ENCODE measurements around the gene PGAP6. TPM values are rescaled to one million over a fixed set of nuclear protein-coding genes. Genes with fewer than 3 reads are reported as not detected.
"Not testable (repeated sequence)": the region's sequence is repeated elsewhere in the genome, so short reads cannot be mapped to it uniquely, and the experiment has no call there.

Gene PGAP6
- polyA plus RNA-seq, 1 donor = 29.0 TPM

DNA sequence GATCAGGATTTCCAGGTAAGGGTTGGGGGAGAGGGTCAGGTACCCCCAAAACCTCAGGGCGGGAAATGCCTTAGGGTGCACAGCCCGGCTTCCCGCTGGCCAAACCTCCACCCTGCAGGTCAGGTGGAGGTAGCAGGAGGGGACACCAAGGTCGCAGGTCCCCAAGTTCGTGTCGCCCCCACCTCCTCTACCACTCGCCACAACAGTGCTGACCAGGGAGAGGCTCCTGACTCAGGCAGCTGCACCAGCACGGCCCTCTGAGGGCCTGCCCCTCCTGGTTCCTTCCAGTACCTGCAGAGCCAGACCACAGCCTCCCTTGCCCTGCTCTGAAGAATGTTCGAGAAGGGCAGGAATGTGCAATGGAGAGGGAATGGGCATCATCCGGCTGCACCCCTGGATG, 15.3 kb downstream of the PGAP6 start:
- DNase-seq = no peak

DNA sequence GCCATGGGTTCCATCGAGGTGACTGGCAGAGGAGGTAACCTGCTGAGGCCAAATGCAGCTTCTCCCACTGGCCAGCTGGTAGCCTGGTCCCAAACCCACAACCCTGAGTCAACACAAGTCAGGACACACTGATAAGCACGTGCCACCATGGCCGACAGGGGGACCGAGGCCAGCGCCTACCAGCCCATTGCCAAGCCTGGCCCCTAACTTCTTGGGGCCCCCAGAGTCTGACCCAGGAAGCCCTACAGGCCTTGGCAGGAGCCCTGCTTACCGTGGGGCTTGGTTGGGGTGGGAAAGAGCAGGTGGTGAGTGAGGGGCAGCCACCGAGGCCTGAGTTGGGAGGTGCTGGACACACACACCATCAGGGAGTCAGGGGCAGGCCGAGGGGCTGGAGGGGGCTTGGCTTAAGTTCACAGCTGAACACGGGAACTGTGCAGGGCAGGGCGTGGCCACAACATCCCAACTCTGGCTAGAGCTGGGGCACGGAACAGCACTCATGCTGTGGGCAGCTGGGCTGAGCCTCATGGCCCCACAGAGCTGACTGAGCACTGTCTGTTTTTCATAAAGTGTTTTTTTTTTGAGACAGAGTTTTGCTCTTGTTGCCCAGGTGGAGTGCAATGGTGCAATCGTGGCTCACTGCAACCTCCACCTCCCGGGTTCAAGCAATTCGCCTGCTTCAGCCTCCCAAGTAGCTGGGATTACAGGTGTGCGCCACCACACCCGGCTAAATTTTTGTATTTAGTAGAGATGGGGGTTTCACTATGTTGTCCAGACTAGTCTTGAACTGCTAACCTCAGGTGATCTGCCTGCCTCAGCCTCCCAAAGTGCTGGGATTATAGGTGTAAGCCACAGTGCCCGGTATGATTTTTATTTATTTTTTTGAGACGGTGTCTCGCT, 16.9 kb downstream of the PGAP6 start:
- no peak for DNase-seq

DNA sequence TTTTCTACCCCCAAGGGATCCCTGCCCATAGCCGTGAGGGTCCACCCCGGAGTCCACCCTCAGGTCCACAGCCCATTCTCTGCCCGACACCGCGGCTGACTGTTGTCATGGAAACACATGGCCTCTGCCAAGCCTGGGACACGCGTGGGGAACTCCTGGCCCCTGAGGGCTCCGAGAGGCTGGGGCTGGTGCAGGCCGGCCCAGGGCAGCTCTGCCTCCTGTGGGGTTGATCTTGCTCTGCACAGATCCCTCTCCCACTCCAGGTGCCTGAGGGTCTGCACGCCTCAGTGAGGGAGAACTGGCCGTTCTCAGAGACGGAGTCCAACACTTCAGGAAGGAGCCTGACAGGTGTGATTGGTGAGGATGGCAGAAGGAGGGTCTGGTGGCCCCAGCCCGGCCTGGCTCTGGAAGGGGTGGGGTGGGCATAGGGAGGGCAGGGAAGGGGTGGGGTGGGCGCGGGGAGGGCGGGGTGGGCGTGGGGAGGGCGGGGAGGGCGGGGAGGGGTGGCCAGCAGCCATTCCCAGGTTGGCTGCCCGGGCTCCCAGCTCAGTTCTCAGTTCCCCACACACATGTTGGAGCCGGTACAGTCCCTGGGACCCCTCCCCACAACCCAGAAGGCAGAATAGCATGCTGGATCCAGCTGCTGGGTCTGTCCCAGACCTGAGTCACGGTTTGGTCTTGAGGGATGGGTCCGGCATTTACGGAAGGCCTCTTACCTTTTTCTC, 17.9 kb downstream of the PGAP6 start:
- DNase-seq = no peak

GRCh38 chr16:363110-363765, 18.5 kb downstream of the PGAP6 start:
- DNase-seq = no peak

DNA sequence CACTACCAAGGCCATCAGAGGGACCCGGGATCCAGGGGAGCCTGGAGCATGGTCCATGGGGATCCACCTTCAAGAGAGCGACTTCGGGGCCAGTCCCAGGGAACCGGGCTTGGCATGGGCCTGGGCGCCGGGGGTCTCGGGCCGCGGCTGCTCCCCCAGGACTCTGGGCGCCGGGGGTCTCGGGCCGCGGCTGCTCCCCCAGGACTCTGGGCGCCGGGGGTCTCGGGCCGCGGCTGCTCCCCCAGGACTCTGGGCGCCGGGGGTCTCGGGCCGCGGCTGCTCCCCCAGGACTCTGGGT, 19.1 kb downstream of the PGAP6 start:
- not testable (repeated sequence) for DNase-seq

DNA sequence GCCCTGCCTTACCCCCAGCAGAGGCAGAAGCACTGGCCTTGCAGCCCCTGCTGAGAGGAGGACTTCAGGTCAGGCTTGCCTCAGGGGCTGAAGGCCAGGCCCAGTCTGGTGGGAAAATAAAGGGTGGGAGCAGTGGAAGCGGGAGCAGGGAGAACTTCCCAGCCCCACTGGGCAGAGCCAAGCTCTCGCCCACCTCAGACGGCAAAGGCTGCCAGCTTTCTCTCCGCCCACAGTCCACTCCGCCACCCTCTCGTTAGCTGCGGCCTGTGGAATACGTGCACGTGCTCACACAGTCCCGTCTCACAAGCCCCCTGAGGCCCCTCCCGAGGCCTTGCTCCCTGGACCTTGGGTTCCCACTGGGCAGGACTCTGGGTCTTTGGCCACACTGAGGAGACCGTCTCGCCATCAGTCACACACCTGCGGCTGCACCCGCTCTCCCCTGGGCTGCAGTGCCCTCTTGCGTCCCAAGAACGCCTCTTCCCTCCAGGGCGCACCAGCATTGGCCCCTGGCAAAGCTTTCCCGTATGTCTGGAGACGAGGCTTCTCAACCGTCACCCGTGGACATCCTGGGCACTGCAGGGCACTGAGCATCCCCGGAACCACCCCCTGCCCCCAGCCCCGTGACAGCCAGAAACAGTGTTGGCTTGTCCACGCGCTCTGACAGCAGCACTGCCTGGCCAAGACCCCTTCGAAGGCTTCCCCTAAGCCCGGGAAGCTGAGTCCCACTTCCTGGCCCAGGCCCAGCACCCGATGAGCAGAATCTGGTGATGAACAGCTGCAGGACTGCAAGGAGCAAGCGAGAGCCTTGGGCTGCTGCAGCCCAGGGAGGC, 19.7 kb downstream of the PGAP6 start:
- DNase-seq = no peak

- DNase-seq = no peak
These were observed 20.4 kb downstream of the PGAP6 start for GRCh38 chr16:361341-361871.

DNA sequence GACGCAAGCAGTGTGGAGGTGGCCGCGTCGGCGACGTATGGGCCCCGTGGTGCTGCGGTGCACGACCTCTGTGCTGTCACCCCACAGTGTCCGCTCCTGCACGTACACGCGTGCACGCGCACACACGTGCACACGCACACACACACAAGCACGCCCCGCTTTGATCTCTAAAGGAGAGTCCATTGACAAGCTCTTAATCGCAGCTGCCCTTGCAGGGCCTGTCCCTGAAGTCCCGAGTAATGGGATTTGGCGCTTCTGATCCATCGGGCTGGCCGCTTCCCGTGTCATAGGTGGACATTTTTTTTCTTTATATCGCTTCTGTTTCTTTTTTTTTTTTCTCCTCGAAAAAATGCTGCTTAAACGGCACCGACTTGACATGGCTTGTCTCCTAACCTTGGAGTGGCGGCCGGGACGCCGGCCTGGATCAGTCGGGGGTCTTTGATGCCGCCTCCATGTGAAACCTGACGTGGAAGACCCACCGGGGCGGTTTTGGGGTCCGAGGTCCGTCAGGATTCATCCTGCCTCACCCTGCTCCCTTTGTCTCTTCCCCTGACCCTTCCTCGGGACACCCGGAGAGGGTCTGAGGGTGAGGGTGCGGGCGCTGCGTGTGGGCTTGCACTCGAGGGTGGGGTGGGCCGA, 21.0 kb downstream of the PGAP6 start:
- DNase-seq = no peak

GRCh38 chr16:359871-360697, 21.7 kb downstream of the PGAP6 start:
- no peak for DNase-seq

DNA sequence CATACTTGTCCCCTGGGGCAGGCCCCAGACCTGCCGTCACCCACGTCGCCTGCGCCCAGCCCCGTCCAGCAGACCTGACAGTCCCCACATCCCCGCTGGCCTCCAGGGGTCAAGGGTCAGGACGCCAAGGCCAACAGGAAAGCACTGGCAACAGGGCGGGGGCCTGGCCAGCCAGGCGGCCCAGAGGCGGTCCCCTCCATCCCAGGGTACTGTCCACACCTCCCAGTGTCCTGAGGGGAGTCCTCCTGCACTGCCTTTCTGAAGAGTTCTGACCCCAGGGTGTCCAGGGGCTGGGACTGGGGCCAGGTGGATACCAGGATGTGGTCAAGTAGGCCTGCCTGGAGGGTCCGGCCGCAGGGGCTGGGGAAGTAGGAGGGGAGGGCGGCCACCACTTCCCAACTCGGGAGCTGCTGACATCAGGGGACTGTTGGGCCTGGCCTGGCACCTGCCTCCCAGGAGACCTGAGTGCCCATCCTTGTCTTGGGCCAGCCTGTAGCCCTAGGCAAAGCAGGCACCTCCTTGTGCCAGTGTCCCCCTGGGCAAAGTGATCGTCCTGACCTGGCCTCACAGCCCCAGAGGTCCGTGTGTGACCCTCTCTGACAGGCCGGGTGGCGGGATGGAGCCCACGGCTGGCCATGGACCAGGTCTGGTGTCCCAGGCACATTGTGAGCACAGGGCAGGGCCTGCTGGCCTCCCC, 22.6 kb downstream of the PGAP6 start:
- DNase-seq = no peak

GRCh38 chr16:356741-357140, 25.0 kb downstream of the PGAP6 start:
- no peak for DNase-seq

GRCh38 chr16:354971-355461, 26.8 kb downstream of the PGAP6 start:
- DNase-seq = no peak

GRCh38 chr16:354291-354881, 27.4 kb downstream of the PGAP6 start:
- no peak for DNase-seq

GRCh38 chr16:353404-354290, 28.1 kb downstream of the PGAP6 start:
- DNase-seq = no peak

DNA sequence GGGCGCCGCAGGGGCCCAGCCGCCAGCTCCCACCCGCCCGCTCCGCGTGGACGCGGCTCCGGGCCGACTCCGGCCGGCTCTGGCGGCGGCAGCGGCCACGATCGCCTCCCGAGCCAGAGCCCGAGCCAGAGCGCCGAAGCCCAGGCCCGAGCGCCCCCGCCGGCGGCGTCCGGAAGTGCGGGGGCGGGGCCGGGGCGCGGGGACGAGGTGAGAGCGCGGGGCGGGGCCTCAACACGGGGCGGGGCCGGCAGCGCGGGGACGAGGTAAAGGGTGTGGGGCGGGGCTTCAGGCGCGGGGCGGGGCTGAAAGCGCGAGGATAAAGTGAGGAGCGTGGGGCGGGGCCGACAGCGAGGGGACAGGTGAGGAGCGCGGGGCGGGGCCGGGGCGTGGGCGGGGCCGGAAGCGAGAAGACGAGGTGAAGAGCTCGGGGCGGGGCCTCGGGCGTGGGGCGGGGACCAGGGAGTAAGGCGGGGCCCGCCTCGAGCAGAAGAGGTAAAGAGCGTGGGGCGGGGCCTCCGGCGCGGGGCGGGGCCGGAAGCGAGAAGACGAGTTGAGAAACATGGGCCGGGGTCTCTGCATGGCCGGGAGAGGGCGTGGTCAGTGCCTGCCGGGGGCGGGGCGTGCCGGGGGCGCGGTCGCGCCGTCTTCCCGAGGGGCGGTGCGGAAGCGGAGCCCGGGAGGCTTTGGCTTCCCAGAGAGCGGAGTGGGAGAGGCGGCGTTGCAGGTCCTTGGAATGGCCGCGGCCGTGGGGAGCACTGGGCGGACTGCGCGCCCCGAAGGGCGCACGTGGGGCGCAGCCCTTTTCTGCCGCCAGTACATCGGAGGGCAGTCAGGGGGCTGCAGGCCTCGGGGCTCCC, 29.0 kb downstream of the PGAP6 start, which contains the start of gene AXIN1:
Gene AXIN1, minus strand, starts transcription at position 177 of the 857 bp plus-strand sequence. CDS start 5,698 bp downstream, outside the sequence.
- DNase-seq = peak; percentile 86

GRCh38 chr16:351804-352520, 29.8 kb downstream of the PGAP6 start:
- DNase-seq = no peak

DNA sequence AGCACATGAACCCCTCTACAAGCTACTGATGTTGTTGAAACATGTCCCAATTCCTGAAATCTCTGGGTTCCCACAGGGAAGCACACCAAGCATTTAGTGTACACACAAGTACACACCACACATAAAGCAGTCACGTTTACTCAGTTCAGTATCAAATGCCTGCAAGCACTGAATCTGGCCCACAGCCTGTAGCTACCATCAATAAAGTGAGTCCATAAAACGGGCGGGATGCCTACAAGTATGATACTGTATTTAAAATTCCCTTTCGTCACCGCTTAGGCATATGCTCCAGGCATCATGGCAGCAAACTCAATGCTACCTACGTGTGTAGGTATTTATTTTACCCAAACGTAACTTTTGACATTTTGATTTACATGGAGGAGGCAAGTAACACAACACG, 31.6 kb downstream of the PGAP6 start:
- DNase-seq = no peak
